Glutamatergic neuron (in vitro differentiated cells): ENCODE measurements around the gene DGKG. TPM values are rescaled to one million over a fixed set of nuclear protein-coding genes. Genes with fewer than 3 reads are reported as not detected.

Experiments used
- DNase-seq: peaks from one replicate; pipeline ENCODE4 v3.0.0; 2022
- H3K27ac Mint-ChIP-seq: one replicate; pipeline ENCODE4 v1.8.0; 2020; ENCODE audit warnings: mild to moderate bottlenecking, mixed read lengths, inconsistent platforms; ENCODE audit not compliant: unreplicated experiment
- H3K27me3 Mint-ChIP-seq: one replicate; pipeline ENCODE4 v1.8.0; 2020; ENCODE audit warnings: mild to moderate bottlenecking, moderate library complexity, mixed read lengths, inconsistent platforms; ENCODE audit not compliant: unreplicated experiment
- H3K36me3 Mint-ChIP-seq: one replicate; pipeline ENCODE4 v1.8.0; 2020; ENCODE audit warnings: mild to moderate bottlenecking, mixed read lengths, inconsistent platforms; ENCODE audit not compliant: unreplicated experiment
- H3K4me1 Mint-ChIP-seq: one replicate; pipeline ENCODE4 v1.8.0; 2020; ENCODE audit warnings: mild to moderate bottlenecking, low read depth, mixed read lengths, inconsistent platforms; ENCODE audit not compliant: unreplicated experiment
- H3K4me3 Mint-ChIP-seq: one replicate; pipeline ENCODE4 v1.8.0; 2020; ENCODE audit warnings: mild to moderate bottlenecking, mixed read lengths, inconsistent platforms; ENCODE audit not compliant: unreplicated experiment
- H3K9me3 Mint-ChIP-seq: one replicate; pipeline ENCODE4 v1.8.0; 2020; ENCODE audit warnings: mild to moderate bottlenecking, moderate library complexity, mixed read lengths, inconsistent platforms; ENCODE audit not compliant: unreplicated experiment
- CTCF ChIP-seq: fragments of 200-600 bp; sonication (generic); IDR thresholded peaks from one replicate; pipeline ENCODE4 v1.5.0; 2021; ENCODE audit not compliant: partially characterized antibody, unreplicated experiment
- total RNA-seq: library from RNA; stranded (reverse); fragmentation: NEBNext Ultra II Directional; extraction: Animal tissue kit (Norgen Biotek cat#: 25700); gene quantifications from one replicate; pipeline ENCODE4 v1.2.1, GENCODE V29; 2021; ENCODE audit not compliant: unreplicated experiment

DGKG gene
- total RNA-seq, 1 donor from 2014 or later = 24.1 TPM

- peaks cover 15% of the 10 kb centered on the region for H3K4me1 Mint-ChIP-seq
- peaks cover 4% of the 10 kb centered on the region for H3K36me3 Mint-ChIP-seq
- no peaks in the 10 kb centered on the region for H3K9me3 Mint-ChIP-seq
- H3K27ac Mint-ChIP-seq = no peak overlapping the region
- TF ChIP-seq CTCF = no peak
- no peaks in the 10 kb centered on the region for H3K27me3 Mint-ChIP-seq
- H3K4me3 Mint-ChIP-seq = no peak overlapping the region
- no peak for DNase-seq
Measured at GRCh38 chr3:186235554-186235953, 126.5 kb downstream of the DGKG start.

GRCh38 chr3:186234152-186234551, 127.9 kb downstream of the DGKG start:
- DNase-seq = no peak
- TF ChIP-seq CTCF = no peak
- H3K4me1 Mint-ChIP-seq = peaks cover 2% of the 10 kb centered on the region
- no peaks in the 10 kb centered on the region for H3K9me3 Mint-ChIP-seq
- H3K4me3 Mint-ChIP-seq = no peak overlapping the region
- no peaks in the 10 kb centered on the region for H3K27me3 Mint-ChIP-seq
- peaks cover 4% of the 10 kb centered on the region for H3K36me3 Mint-ChIP-seq
- H3K27ac Mint-ChIP-seq = no peak overlapping the region

- TF ChIP-seq CTCF = no peak
- Mint-ChIP-seq H3K27ac (no peak overlapping the region), H3K4me1 (peaks cover 5% of the 10 kb centered on the region), H3K36me3 (no peaks in the 10 kb centered on the region), H3K27me3 (peaks cover 4% of the 10 kb centered on the region), H3K9me3 (no peaks in the 10 kb centered on the region), H3K4me3 (no peak overlapping the region)
- DNase-seq = no peak
Measured at GRCh38 chr3:186226482-186226881, 135.6 kb downstream of the DGKG start.

GRCh38 chr3:186225603-186226002, 136.4 kb downstream of the DGKG start:
- Mint-ChIP-seq H3K4me1 (peaks cover 13% of the 10 kb centered on the region), H3K9me3 (no peaks in the 10 kb centered on the region), H3K27ac (no peak overlapping the region), H3K36me3 (no peaks in the 10 kb centered on the region), H3K27me3 (peaks cover 4% of the 10 kb centered on the region), H3K4me3 (no peak overlapping the region)
- DNase-seq = no peak
- TF ChIP-seq CTCF = no peak

- no peak overlapping the region for H3K4me3 Mint-ChIP-seq
- H3K27ac Mint-ChIP-seq = no peak overlapping the region
- peaks cover 3% of the 10 kb centered on the region for H3K36me3 Mint-ChIP-seq
- H3K27me3 Mint-ChIP-seq = peaks cover 6% of the 10 kb centered on the region
- TF ChIP-seq CTCF = no peak
- H3K9me3 Mint-ChIP-seq = no peaks in the 10 kb centered on the region
- no peak for DNase-seq
- H3K4me1 Mint-ChIP-seq = peaks cover 15% of the 10 kb centered on the region
Measured at GRCh38 chr3:186224041-186224610, 137.9 kb downstream of the DGKG start.
